ENCODE results near the gene FHOD3. TPM values are rescaled to one million over a fixed set of nuclear protein-coding genes. Genes with fewer than 3 reads are reported as not detected.

Gene FHOD3
- total RNA-seq, 1 experiment from 2014 or later: 2.9 TPM

GRCh38 chr18:36757081-36757480 is 459.6 kb downstream of the FHOD3 start:
- BruUV-seq (replicated peaks): no TSS peak
- H3K9me3 Mint-ChIP-seq (ENCODE audit: low read depth, unreplicated experiment): no peaks in the 10 kb centered on the region

GRCh38 chr18:36757991-36758390 is 460.5 kb downstream of the FHOD3 start:
- no peaks in the 10 kb centered on the region for H3K36me3 Mint-ChIP-seq (ENCODE audit: insufficient read depth, unreplicated experiment)
- peaks cover 12% of the 10 kb centered on the region for H3K4me1 Mint-ChIP-seq (ENCODE audit: low read depth, unreplicated experiment)
- no peaks in the 10 kb centered on the region for H3K27me3 Mint-ChIP-seq (ENCODE audit: unreplicated experiment)
- DNase-seq: no peak
- intact Hi-C loops (cut with micrococcal nuclease; ENCODE audit: unreplicated experiment): loop anchor here (1.0 to 10.0 kb wide), 4 partner anchors 70 to 662 kb away; no protein-coding TSS in a partner anchor
- CTCF ChIA-PET: interaction anchor here (0.6 to 1.4 kb wide), 2 partner anchors 70 to 474 kb away, joined by 3 to 4 read pairs; no protein-coding TSS in a partner anchor
- BruUV-seq (replicated peaks): no TSS peak
- no peak overlapping the region for H3K27ac Mint-ChIP-seq (ENCODE audit: unreplicated experiment)
- no peak overlapping the region for H3K4me3 Mint-ChIP-seq (ENCODE audit: low read depth, unreplicated experiment)
- TF ChIP-seq, protein P1, sequence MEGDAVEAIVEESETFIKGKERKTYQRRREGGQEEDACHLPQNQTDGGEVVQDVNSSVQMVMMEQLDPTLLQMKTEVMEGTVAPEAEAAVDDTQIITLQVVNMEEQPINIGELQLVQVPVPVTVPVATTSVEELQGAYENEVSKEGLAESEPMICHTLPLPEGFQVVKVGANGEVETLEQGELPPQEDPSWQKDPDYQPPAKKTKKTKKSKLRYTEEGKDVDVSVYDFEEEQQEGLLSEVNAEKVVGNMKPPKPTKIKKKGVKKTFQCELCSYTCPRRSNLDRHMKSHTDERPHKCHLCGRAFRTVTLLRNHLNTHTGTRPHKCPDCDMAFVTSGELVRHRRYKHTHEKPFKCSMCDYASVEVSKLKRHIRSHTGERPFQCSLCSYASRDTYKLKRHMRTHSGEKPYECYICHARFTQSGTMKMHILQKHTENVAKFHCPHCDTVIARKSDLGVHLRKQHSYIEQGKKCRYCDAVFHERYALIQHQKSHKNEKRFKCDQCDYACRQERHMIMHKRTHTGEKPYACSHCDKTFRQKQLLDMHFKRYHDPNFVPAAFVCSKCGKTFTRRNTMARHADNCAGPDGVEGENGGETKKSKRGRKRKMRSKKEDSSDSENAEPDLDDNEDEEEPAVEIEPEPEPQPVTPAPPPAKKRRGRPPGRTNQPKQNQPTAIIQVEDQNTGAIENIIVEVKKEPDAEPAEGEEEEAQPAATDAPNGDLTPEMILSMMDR (IDR thresholded peaks at IDR 0.05; ENCODE audit: unreplicated experiment): no peak
- no peaks in the 10 kb centered on the region for H3K9me3 Mint-ChIP-seq (ENCODE audit: low read depth, unreplicated experiment)

More at GRCh38 chr18:36757081-36757480, 459.6 kb downstream of the FHOD3 start:
- intact Hi-C loops (cut with micrococcal nuclease; ENCODE audit: unreplicated experiment): loop anchor here (1.0 to 10.0 kb wide), 4 partner anchors 69 to 661 kb away; no protein-coding TSS in a partner anchor
- DNase-seq: peak; percentile 38
- CTCF ChIA-PET: interaction anchor here (0.6 to 1.4 kb wide), 2 partner anchors 69 to 473 kb away, joined by 3 to 4 read pairs; no protein-coding TSS in a partner anchor
- TF ChIP-seq, protein P1 (IDR thresholded peaks at IDR 0.05; ENCODE audit: unreplicated experiment): peak; percentile 48
- no peaks in the 10 kb centered on the region for H3K36me3 Mint-ChIP-seq (ENCODE audit: insufficient read depth, unreplicated experiment)
- H3K27me3 Mint-ChIP-seq (ENCODE audit: unreplicated experiment): no peaks in the 10 kb centered on the region
- H3K4me3 Mint-ChIP-seq (ENCODE audit: low read depth, unreplicated experiment): no peak overlapping the region
- no peak overlapping the region for H3K27ac Mint-ChIP-seq (ENCODE audit: unreplicated experiment)
- peaks cover 12% of the 10 kb centered on the region for H3K4me1 Mint-ChIP-seq (ENCODE audit: low read depth, unreplicated experiment)

- intact Hi-C loops (cut with micrococcal nuclease; ENCODE audit: unreplicated experiment): loop anchor here (5.0 to 10.0 kb wide), 2 partner anchors 186 to 474 kb away; no protein-coding TSS in a partner anchor
- TF ChIP-seq, protein P1 (IDR thresholded peaks at IDR 0.05; ENCODE audit: unreplicated experiment): no peak
- Mint-ChIP-seq H3K27ac (ENCODE audit: unreplicated experiment) (no peak overlapping the region), H3K4me1 (ENCODE audit: low read depth, unreplicated experiment) (peaks cover 12% of the 10 kb centered on the region), H3K27me3 (ENCODE audit: unreplicated experiment) (no peaks in the 10 kb centered on the region), H3K36me3 (ENCODE audit: insufficient read depth, unreplicated experiment) (no peaks in the 10 kb centered on the region), H3K9me3 (ENCODE audit: low read depth, unreplicated experiment) (no peaks in the 10 kb centered on the region), H3K4me3 (ENCODE audit: low read depth, unreplicated experiment) (no peak overlapping the region)
- DNase-seq: no peak
- CTCF ChIA-PET: no interaction called here
- BruUV-seq (replicated peaks): no TSS peak
Measured at GRCh38 chr18:36758623-36759022, 461.1 kb downstream of the FHOD3 start.

DNA sequence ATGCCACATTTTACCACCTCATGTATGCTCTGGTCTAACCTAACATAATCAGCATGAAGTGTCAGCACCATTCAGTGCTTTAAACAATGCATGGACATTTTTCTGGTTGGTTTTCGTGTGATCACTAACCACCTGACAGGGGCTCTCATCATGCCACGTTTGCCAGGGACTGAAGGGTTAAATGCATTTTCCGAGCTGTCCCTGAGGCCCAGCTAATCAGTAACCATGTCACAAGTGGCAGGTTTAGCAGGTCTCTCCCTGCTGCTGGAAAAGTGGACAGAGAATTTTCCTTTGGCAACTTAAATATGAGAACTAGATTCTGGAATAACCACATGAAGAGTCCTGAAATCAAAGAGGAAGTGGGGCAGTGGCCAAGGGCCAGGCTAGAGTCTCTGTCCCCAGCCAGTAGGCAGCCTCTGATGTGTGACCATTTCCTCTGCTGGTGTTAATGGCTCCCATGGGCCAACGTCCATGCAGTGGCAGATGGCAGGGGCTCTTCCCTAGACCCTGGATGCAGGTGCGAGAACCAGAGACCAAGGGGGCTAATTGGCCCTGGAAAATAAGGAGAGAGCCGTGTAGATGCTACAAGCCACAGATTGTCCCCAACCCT is 461.8 kb downstream of the FHOD3 start:
- Mint-ChIP-seq H3K27me3 (ENCODE audit: unreplicated experiment) (no peaks in the 10 kb centered on the region), H3K9me3 (ENCODE audit: low read depth, unreplicated experiment) (no peaks in the 10 kb centered on the region), H3K4me1 (ENCODE audit: low read depth, unreplicated experiment) (peaks cover 12% of the 10 kb centered on the region), H3K36me3 (ENCODE audit: insufficient read depth, unreplicated experiment) (no peaks in the 10 kb centered on the region), H3K27ac (ENCODE audit: unreplicated experiment) (no peak overlapping the region), H3K4me3 (ENCODE audit: low read depth, unreplicated experiment) (no peak overlapping the region)
- intact Hi-C loops (cut with micrococcal nuclease; ENCODE audit: unreplicated experiment): loop anchor here (5.0 to 10.0 kb wide), 2 partner anchors 187 to 474 kb away; no protein-coding TSS in a partner anchor
- TF ChIP-seq, protein P1 (IDR thresholded peaks at IDR 0.05; ENCODE audit: unreplicated experiment): no peak
- no peak for DNase-seq
- BruUV-seq (replicated peaks): no TSS peak
- CTCF ChIA-PET: no interaction called here
